Neural cell (in vitro differentiated cells): ENCODE data around the gene SRC.

ENCODE experiments used
- CTCF ChIP-seq: fragments of 450-650 bp; IDR thresholded peaks from 2 replicates; pipeline ENCODE4 v1.5.1; 2014; ENCODE audit warnings: antibody characterized with exemption, mild to moderate bottlenecking, moderate library complexity; ENCODE audit not compliant: poor library complexity, severe bottlenecking
- EP300 ChIP-seq: fragments of 450-650 bp; conservative IDR thresholded peaks from 2 replicates; pipeline ENCODE4 v1.6.1; 2014; ENCODE audit warnings: antibody characterized with exemption, mild to moderate bottlenecking, moderate library complexity; ENCODE audit not compliant: poor library complexity, severe bottlenecking
- EZH2 ChIP-seq: fragments of 200-600, 300-800 bp; shearing (Covaris generic), sonication (generic); IDR thresholded peaks from 2 replicates; pipeline ENCODE4 v1.6.1; 2014; ENCODE audit warnings: antibody characterized with exemption, low read length, borderline replicate concordance, mild to moderate bottlenecking; ENCODE audit not compliant: insufficient read depth, poor library complexity, severe bottlenecking
- POLR2AphosphoS5 ChIP-seq: IDR thresholded peaks from 2 replicates; pipeline ENCODE4 v1.6.1; 2012
- RAD21 ChIP-seq: fragments of 450-650 bp; conservative IDR thresholded peaks from 2 replicates; pipeline ENCODE4 v1.6.1; 2014; ENCODE audit warnings: antibody characterized with exemption, mild to moderate bottlenecking, moderate library complexity
- REST ChIP-seq: IDR thresholded peaks from 2 replicates; pipeline ENCODE4 v1.6.1; 2012; ENCODE audit warnings: borderline replicate concordance
- SMC3 ChIP-seq: fragments of 450-650 bp; conservative IDR thresholded peaks from 2 replicates; pipeline ENCODE4 v1.6.1; 2014; ENCODE audit warnings: antibody characterized with exemption, mild to moderate bottlenecking, moderate library complexity; ENCODE audit not compliant: poor library complexity
- TAF1 ChIP-seq: IDR thresholded peaks from 2 replicates; pipeline ENCODE4 v1.6.1; 2012; ENCODE audit warnings: low read depth

DNA sequence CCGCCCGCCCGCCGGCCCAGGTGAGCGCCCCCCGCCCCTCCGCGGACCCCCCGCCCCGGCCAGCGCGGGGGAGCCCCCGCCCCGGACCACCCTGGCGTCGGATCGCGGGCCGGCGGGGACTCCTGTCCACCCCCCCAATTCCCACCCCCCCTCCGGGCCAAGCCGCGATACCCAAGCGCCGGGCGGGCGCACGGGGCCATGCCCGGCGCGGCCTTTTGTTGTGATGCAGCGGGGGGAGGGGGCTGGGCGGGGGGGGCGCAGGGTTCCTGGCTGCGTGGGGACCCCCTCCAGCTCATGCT, 245 bp downstream of the SRC start:
- no peak for TF ChIP-seq CTCF
- no peak for TF ChIP-seq RAD21
- no peak for TF ChIP-seq TAF1
- no peak for TF ChIP-seq EZH2
- TF ChIP-seq POLR2AphosphoS5: no peak
- no peak for TF ChIP-seq REST
- TF ChIP-seq EP300: no peak
- no peak for TF ChIP-seq SMC3
